IMR-90 (cell line): ENCODE measurements around the gene CST11. TPM values are rescaled to one million over a fixed set of nuclear protein-coding genes. Genes with fewer than 3 reads are reported as not detected.

Experiments used
- ATAC-seq: fragments of 200-7000 bp; cut with Tn5 transposase; 2 replicates; pipeline ENCODE4 v1.9.1; 2020; ENCODE audit warnings: low read depth, mild to moderate bottlenecking, moderate library complexity
- BruUV-seq: library from RNA; stranded (reverse); fragments of 400-500 nt; replicated peaks from 2 replicates; lab custom pipeline; 2021; lab: Mats Ljungman, UMichigan
- CTCF ChIA-PET: fragments of 300-600 bp; formaldehyde crosslinking; extraction: SDS; loops from one replicate; lab custom pipeline; 2021; ENCODE audit warnings: antibody characterized with exemption; lab: Yijun Ruan, JAX
- POLR2A ChIA-PET: fragments of 300-600 bp; sonication (Branson Sonifier 250); formaldehyde crosslinking; loops from one replicate; lab custom pipeline; 2022; ENCODE audit warnings: antibody characterized with exemption; ENCODE audit not compliant: unreplicated experiment; lab: Charles Lee
- DNase-seq: peaks from one replicate; pipeline ENCODE4 v3.0.0; 2013
- H2AFZ ChIP-seq: replicated peaks from 2 replicates; pipeline ENCODE3; 2013; ENCODE audit warnings: low read length, mild to moderate bottlenecking; ENCODE audit not compliant: poor library complexity
- H2AK5ac ChIP-seq: 2 replicates; pipeline ENCODE4 v1.6.1; 2013; ENCODE audit warnings: low read depth, low read length, inconsistent platforms
- H2AK9ac ChIP-seq: replicated peaks from 2 replicates; pipeline ENCODE3; 2013; ENCODE audit warnings: mild to moderate bottlenecking, low read depth, low read length, moderate library complexity; ENCODE audit not compliant: poor library complexity
- H2BK120ac ChIP-seq: 2 replicates; pipeline ENCODE4 v1.6.1; 2013; ENCODE audit warnings: low read depth, low read length, inconsistent platforms
- H2BK15ac ChIP-seq: 3 replicates; pipeline ENCODE4 v1.6.1; 2013; ENCODE audit warnings: low read depth, low read length, inconsistent platforms
- H2BK20ac ChIP-seq: 2 replicates; pipeline ENCODE4 v1.6.1; 2013; ENCODE audit warnings: low read depth, mild to moderate bottlenecking, inconsistent platforms, low read length, moderate library complexity
- H2BK5ac ChIP-seq: 2 replicates; pipeline ENCODE4 v1.6.1; 2013; ENCODE audit warnings: mild to moderate bottlenecking, low read depth, low read length, inconsistent platforms; ENCODE audit not compliant: poor library complexity, severe bottlenecking
- H3K14ac ChIP-seq: replicated peaks from 2 replicates; pipeline ENCODE4 v1.6.1; 2013; ENCODE audit warnings: low read depth, low read length, inconsistent platforms
- H3K18ac ChIP-seq: 2 replicates; pipeline ENCODE4 v1.6.1; 2013; ENCODE audit warnings: low read depth, low read length, control low read depth
- H3K23ac ChIP-seq: 2 replicates; pipeline ENCODE4 v1.6.1; 2013; ENCODE audit warnings: low read depth, low read length, inconsistent platforms
- H3K27ac ChIP-seq: 2 replicates; pipeline ENCODE4 v1.5.1; 2013; ENCODE audit warnings: mild to moderate bottlenecking, control low read depth, low read length; ENCODE audit not compliant: insufficient read depth
- H3K27me3 ChIP-seq: 2 replicates; pipeline ENCODE4 v1.6.1; 2013; ENCODE audit warnings: low read length; ENCODE audit not compliant: control insufficient read depth, insufficient read depth
- H3K36me3 ChIP-seq: 2 replicates; pipeline ENCODE4 v1.6.1; 2013; ENCODE audit warnings: low read length, mixed read lengths; ENCODE audit not compliant: control insufficient read depth, insufficient read depth
- H3K4ac ChIP-seq: 2 replicates; pipeline ENCODE4 v1.6.1; 2013; ENCODE audit warnings: low read depth, low read length, inconsistent platforms
- H3K4me1 ChIP-seq: 2 replicates; pipeline ENCODE4 v1.6.1; 2013; ENCODE audit warnings: low read length, mixed read lengths; ENCODE audit not compliant: control insufficient read depth, insufficient read depth
- H3K4me2 ChIP-seq: 2 replicates; pipeline ENCODE4 v1.6.1; 2013; ENCODE audit warnings: low read depth, mild to moderate bottlenecking, control low read depth, low read length, moderate library complexity
- H3K4me3 ChIP-seq: 2 replicates; pipeline ENCODE4 v1.5.1; 2013; ENCODE audit warnings: low read depth, mild to moderate bottlenecking, control low read depth, low read length, moderate library complexity; ENCODE audit not compliant: insufficient read depth
- H3K56ac ChIP-seq: 2 replicates; pipeline ENCODE4 v1.6.1; 2013; ENCODE audit warnings: low read length, inconsistent platforms; ENCODE audit not compliant: insufficient read depth; ENCODE audit errors: extremely low read depth
- H3K79me1 ChIP-seq, 2 experiments: 2 replicates each; pipeline ENCODE4 v1.6.1; 2013; ENCODE audit warnings: low read length in 2 of 2, inconsistent platforms in 1 of 2, low read depth in 1 of 2
- H3K9ac ChIP-seq: 2 replicates; pipeline ENCODE4 v1.6.1; 2013; ENCODE audit warnings: low read depth, low read length, control low read depth
- H3K9me1 ChIP-seq: 2 replicates; pipeline ENCODE4 v1.6.1; 2013; ENCODE audit warnings: low read length, inconsistent platforms; ENCODE audit not compliant: insufficient read depth
- H3K9me3 ChIP-seq: 2 replicates; pipeline ENCODE4 v1.6.1; 2013; ENCODE audit warnings: low read length; ENCODE audit not compliant: control insufficient read depth, insufficient read depth
- H4K20me1 ChIP-seq: 2 replicates; pipeline ENCODE4 v1.6.1; 2013; ENCODE audit warnings: low read length, inconsistent platforms; ENCODE audit not compliant: insufficient read depth
- H4K5ac ChIP-seq: 2 replicates; pipeline ENCODE4 v1.6.1; 2013; ENCODE audit warnings: mild to moderate bottlenecking, low read depth, low read length, control low read depth
- H4K8ac ChIP-seq, 2 experiments: 2 replicates each; pipeline ENCODE4 v1.6.1; 2013; ENCODE audit warnings: low read depth in 2 of 2, low read length in 2 of 2, control low read depth in 1 of 2, inconsistent platforms in 1 of 2
- H4K91ac ChIP-seq: 2 replicates; pipeline ENCODE4 v1.6.1; 2013; ENCODE audit warnings: low read depth, low read length, inconsistent platforms; ENCODE audit not compliant: insufficient read depth
- FOS ChIP-seq: fragments of 150-350 bp; IDR thresholded peaks from 2 replicates; pipeline ENCODE4 v1.6.1; 2016; ENCODE audit warnings: low read depth, low read length
- MAFK ChIP-seq: IDR thresholded peaks from 2 replicates; pipeline ENCODE4 v1.6.1; 2012; ENCODE audit warnings: low read depth, low read length, improper control_type of control experiment
- NFE2L2 ChIP-seq: fragments of 150-350 bp; IDR thresholded peaks from 2 replicates; pipeline ENCODE4 v1.6.1; 2016; ENCODE audit warnings: low read depth, mild to moderate bottlenecking, low read length
- RFX5 ChIP-seq: IDR thresholded peaks from 2 replicates; pipeline ENCODE4 v1.8.0; 2012; ENCODE audit warnings: low read depth, mild to moderate bottlenecking, low read length, moderate library complexity
- WGBS, 2 experiments: methylation state at CpG; one replicate each; pipeline versions ENCODE4 v1.1.5 to v1.1.7; 2013; ENCODE audit warnings: missing lambda C conversion rate in 2 of 2; ENCODE audit not compliant: insufficient read length in 1 of 2; ENCODE audit errors: extremely low coverage in 2 of 2; 5-methylcytosine and 5-hydroxymethylcytosine counted together
- dilution Hi-C: fragments of 300-500 bp; cut with HindIII; formaldehyde crosslinking; loops from one replicate; pipeline ENCODE4 v1.14.3; 2018; ENCODE audit warnings: low sequenced_read_pairs; ENCODE audit not compliant: unreplicated experiment
- in situ Hi-C: fragments of 300-500 bp; cut with MboI; formaldehyde crosslinking; loops from 3 replicates; pipeline ENCODE4 v1.14.3; 2019; ENCODE audit warnings: low sequenced_read_pairs, inconsistent platforms, mixed read lengths
- intact Hi-C: fragments of 100-400 bp; cut with micrococcal nuclease; formaldehyde crosslinking; loops from 2 replicates; pipeline ENCODE4 v1.10.0; 2022
- polyA plus RNA-seq, 3 experiments: library from polyadenylated mRNA; depleted of rRNA; stranded (reverse); fragments of >200 nt; gene quantifications; 2 replicates each; pipeline ENCODE4 v1.2.3, GENCODE V29; 2012; ENCODE audit warnings: low replicate concordance in 1 of 3
- total RNA-seq: library from RNA; depleted of rRNA; stranded (reverse); fragments of >200 nt; gene quantifications from 2 replicates; pipeline ENCODE4 v1.2.3, GENCODE V29; 2012
- TF ChIP-seq, protein P1 (sequence below): fragments of 150-350 bp; IDR thresholded peaks from 2 replicates; pipeline ENCODE4 v1.6.1; 2017; ENCODE audit warnings: mild to moderate bottlenecking, antibody characterized with exemption, low read length, low read depth

Gene CST11
- total and polyA plus RNA-seq, 2 of the 4 experiments (the other 2 are of a cell fraction) = not detected

DNA sequence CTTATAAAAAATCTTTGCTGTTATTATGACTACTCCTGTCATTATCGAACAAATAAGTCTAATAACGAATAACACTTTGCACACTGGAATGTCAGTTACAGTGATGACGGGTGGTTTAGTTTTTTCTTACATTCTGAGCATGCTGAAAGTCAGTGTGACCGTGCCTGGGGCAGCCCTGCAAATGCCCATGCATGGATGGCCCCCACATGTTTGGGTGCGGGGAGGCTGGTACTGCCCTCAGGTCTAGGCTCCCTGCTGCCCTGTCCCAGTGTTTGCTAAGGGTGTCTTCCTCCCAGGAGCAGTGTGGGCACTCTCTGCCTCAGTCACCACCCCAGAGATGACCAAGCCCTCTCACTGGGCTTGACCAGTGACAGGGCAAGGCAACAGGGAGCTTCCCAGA lies 10.2 kb downstream of the CST11 start:
- no peak overlapping the region for H4K5ac ChIP-seq
- ChIA-PET CTCF (interaction anchor here (0.6 to 2.1 kb wide), 6 partner anchors 8 to 167 kb away, joined by 3 to 16 read pairs (median 3); no protein-coding TSS in a partner anchor), POLR2A (no interaction called here)
- H2BK15ac ChIP-seq = no peak overlapping the region
- no peak overlapping the region for H3K9ac ChIP-seq
- no peaks in the 10 kb centered on the region for H3K36me3 ChIP-seq
- H3K9me3 ChIP-seq = no peaks in the 10 kb centered on the region
- TF ChIP-seq NFE2L2 (no peak), MAFK (no peak), FOS (no peak), RFX5 (no peak)
- TF ChIP-seq, protein P1, sequence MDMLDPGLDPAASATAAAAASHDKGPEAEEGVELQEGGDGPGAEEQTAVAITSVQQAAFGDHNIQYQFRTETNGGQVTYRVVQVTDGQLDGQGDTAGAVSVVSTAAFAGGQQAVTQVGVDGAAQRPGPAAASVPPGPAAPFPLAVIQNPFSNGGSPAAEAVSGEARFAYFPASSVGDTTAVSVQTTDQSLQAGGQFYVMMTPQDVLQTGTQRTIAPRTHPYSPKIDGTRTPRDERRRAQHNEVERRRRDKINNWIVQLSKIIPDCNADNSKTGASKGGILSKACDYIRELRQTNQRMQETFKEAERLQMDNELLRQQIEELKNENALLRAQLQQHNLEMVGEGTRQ = no peak
- intact Hi-C loops (loop anchor here (5.0 kb wide), 1 partner anchor 225 kb away; no protein-coding TSS in a partner anchor), in situ Hi-C loops (loop anchor here (10.0 kb wide), 1 partner anchor 162 kb away; the partner anchor contains the start of gene CST9), dilution Hi-C loops (no loop called here)
- no peak overlapping the region for H2BK120ac ChIP-seq
- H3K9me1 ChIP-seq = peaks cover 6% of the 10 kb centered on the region; the same call in 1 of the 2 replicates
- no peak overlapping the region for H3K18ac ChIP-seq
- no peak overlapping the region for H2BK5ac ChIP-seq
- no peak overlapping the region for H4K8ac ChIP-seq
- no TSS peak for BruUV-seq
- no peak overlapping the region for H3K4me3 ChIP-seq
- H2AK5ac ChIP-seq = no peak overlapping the region
- H3K27me3 ChIP-seq = peaks cover 3% of the 10 kb centered on the region; the same call in 1 of the 2 replicates
- ATAC-seq (no peak), DNase-seq (no peak)
- 0 out of 2 replicates have a peak, but pooled peaks cover 3% of the 10 kb centered on the region for H3K4me1 ChIP-seq
- no peaks in the 10 kb centered on the region for H4K20me1 ChIP-seq
- no peak overlapping the region for H3K23ac ChIP-seq
- no peak overlapping the region for H3K56ac ChIP-seq
- no peak overlapping the region for H3K14ac ChIP-seq
- H3K79me1 ChIP-seq = no peaks in the 10 kb centered on the region
- H2AFZ ChIP-seq = no peak overlapping the region
- no peak overlapping the region for H3K4me2 ChIP-seq
- H4K91ac ChIP-seq = no peak overlapping the region
- no peak overlapping the region for H2BK20ac ChIP-seq
- H2AK9ac ChIP-seq = no peak overlapping the region
- no peak overlapping the region for H3K4ac ChIP-seq
- H3K27ac ChIP-seq = no peak overlapping the region
- WGBS, 2 experiments = no CpG with 5 or more reads among the region's 5 CpGs
